GM19023 (cell line): Measurements from ENCODE around the gene DENND6B.
"Not testable (repeated sequence)": the region's sequence is repeated elsewhere in the genome, so short reads cannot be mapped to it uniquely, and the experiment has no call there.

Experiments
- ATAC-seq: cut with Tn5 transposase; IDR thresholded peaks from one replicate; pipeline ENCODE4 v1.9.1; 2021; ENCODE audit warnings: mild to moderate bottlenecking, moderate library complexity; ENCODE audit not compliant: unreplicated experiment

The DENND6B gene

GRCh38 chr22:50326956-50327710 is at the start of gene DENND6B:
DENND6B (minus strand) TSS chr22:50327012; CDS start chr22:50326988, 24 bp downstream.
- peak; percentile 66 for ATAC-seq

- ATAC-seq: no peak
Observed at GRCh38 chr22:50376085-50376651, 49.4 kb upstream of the DENND6B start.

GRCh38 chr22:50371101-50371648 is 44.4 kb upstream of the DENND6B start:
- ATAC-seq: no peak

- no peak for ATAC-seq
Observed at GRCh38 chr22:50367778-50368500, 41.1 kb upstream of the DENND6B start.

GRCh38 chr22:50363803-50364194 is 37.0 kb upstream of the DENND6B start:
- ATAC-seq: not testable (repeated sequence)

- no peak for ATAC-seq
Observed at GRCh38 chr22:50363166-50363802, 36.5 kb upstream of the DENND6B start.

- ATAC-seq: no peak
Observed at GRCh38 chr22:50361688-50362087, 34.9 kb upstream of the DENND6B start.

GRCh38 chr22:50361222-50361621 is 34.4 kb upstream of the DENND6B start:
- no peak for ATAC-seq

GRCh38 chr22:50360578-50360977 is 33.8 kb upstream of the DENND6B start:
- no peak for ATAC-seq

- no peak for ATAC-seq
Observed at GRCh38 chr22:50357756-50358155, 30.9 kb upstream of the DENND6B start.

GRCh38 chr22:50357222-50357621 is 30.4 kb upstream of the DENND6B start:
- no peak for ATAC-seq

GRCh38 chr22:50356186-50356585 is 29.4 kb upstream of the DENND6B start:
- ATAC-seq: no peak

- no peak for ATAC-seq
Observed at GRCh38 chr22:50348058-50348457, 21.2 kb upstream of the DENND6B start.

GRCh38 chr22:50347157-50347556 is 20.3 kb upstream of the DENND6B start:
- no peak for ATAC-seq

- ATAC-seq: no peak
Observed at GRCh38 chr22:50346470-50346869, 19.7 kb upstream of the DENND6B start.

GRCh38 chr22:50343541-50343935 is 16.7 kb upstream of the DENND6B start:
- ATAC-seq: no peak

GRCh38 chr22:50342651-50343540 is 16.1 kb upstream of the DENND6B start, which contains the start of gene PPP6R2:
PPP6R2 (plus strand) TSS chr22:50343327; CDS start chr22:50393909, 50,582 bp downstream.
- ATAC-seq: peak; percentile 71

- peak; percentile 49 for ATAC-seq
Observed at GRCh38 chr22:50341977-50342650, 15.3 kb upstream of the DENND6B start.
